Measurements from ENCODE around the gene B3GNT3. TPM values are rescaled to one million over a fixed set of nuclear protein-coding genes. Genes with fewer than 3 reads are reported as not detected.

The B3GNT3 gene
- total RNA-seq, 1 experiment from 2014 or later, result 1.9 TPM

DNA sequence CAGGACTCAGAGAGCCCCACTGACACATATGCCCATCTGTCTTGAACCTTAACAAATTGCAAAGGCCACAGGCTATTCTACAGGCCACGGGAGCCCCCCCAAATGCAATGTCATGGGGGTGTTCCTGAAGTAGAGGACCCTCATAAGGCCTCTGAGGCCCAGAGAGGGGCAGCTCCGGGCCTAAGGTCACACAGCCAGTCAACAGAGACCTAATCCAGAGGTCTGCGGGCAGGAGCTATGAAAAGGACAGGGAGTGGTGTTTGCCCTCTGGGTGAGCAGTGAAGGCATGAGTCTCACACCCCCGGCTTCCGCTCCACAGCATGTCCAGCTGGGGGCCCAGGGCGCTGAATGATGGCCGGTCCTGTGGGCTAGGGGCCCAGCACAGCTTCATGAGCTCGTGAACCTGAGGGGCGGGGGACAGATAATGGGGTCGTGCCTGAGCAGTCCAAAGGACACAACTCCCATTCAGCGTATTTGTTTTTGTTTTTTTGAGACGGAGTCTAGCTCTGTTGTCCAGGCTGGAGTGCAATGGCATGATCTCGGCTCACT, 31.6 kb downstream of the B3GNT3 start (continued):
- no peak for TF ChIP-seq AFF4 (CRISPR knock-in tag; IDR thresholded peaks at IDR 0.05; ENCODE audit: borderline replicate concordance)
- TF ChIP-seq ZNF121 (CRISPR knock-in tag; IDR thresholded peaks at IDR 0.05), result no peak
- TF ChIP-seq ZNF138 (CRISPR knock-in tag; conservative IDR thresholded peaks at IDR 0.05), result no peak
- no peak for TF ChIP-seq ZNF416 (CRISPR knock-in tag; IDR thresholded peaks at IDR 0.05)
- TF ChIP-seq HMGA2 (CRISPR knock-in tag; IDR thresholded peaks at IDR 0.05), result no peak
- no peak for TF ChIP-seq EMX1 (CRISPR knock-in tag; IDR thresholded peaks at IDR 0.05)
- no peak for TF ChIP-seq SMAD4 (CRISPR knock-in tag; IDR thresholded peaks at IDR 0.05)
- TF ChIP-seq FOXP4 (CRISPR knock-in tag; IDR thresholded peaks at IDR 0.05), result no peak
- no peak for TF ChIP-seq ZNF671 (CRISPR knock-in tag; IDR thresholded peaks at IDR 0.05)
- no peak for TF ChIP-seq HMGXB4 (CRISPR knock-in tag; IDR thresholded peaks at IDR 0.05)

DNA sequence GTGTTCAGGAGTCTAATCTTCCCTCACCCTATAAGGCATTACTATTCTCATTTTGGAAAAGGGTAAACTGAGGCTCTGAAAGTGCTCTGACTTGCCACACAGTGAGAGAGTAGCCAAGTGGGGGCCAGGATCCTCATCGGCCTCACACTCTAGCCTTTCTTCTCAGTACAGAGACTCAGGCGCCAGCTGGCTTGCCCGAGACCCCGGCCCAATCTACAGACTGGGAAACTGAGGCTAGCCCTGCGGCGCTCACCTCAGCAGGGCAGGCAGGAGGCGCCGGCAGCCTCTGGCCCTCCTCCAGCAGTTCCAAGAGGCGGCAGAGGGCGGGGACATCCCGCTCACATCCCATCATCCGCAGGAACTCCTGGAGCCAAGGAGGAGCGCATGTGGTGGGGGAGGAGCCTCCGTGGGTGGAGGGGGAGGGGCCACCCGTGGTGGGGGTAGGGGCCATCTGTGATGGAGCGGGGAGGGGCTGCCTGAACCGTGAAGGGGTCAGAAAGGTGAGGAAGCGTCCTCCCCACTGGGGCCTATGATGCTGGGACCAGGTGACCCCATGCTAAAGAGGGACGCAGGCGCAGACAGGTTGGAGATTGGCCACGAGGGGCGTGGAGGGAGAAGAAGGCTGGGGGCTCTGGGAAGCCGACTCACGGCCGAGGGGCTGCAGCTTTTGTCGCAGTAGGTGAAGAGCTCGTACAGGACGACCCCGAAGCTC, 35.1 kb downstream of the B3GNT3 start:
- ChIA-PET CTCF (interaction anchor here (0.6 to 1.8 kb wide), 24 partner anchors 12 to 693 kb away, joined by 3 to 35 read pairs (median 4); partner anchors contain the start of genes B3GNT3, CCDC124, JAK3 and PGLS), POLR2A (interaction anchor here (0.6 to 1.8 kb wide), 6 partner anchors 12 to 427 kb away, joined by 3 to 11 read pairs (median 6); partner anchors contain the start of gene RPL18A)
- Mint-ChIP-seq H3K27me3 (ENCODE audit: low read depth) (peaks cover 20% of the 10 kb centered on the region), H3K4me3 (peak overlapping the region; percentile 83), H3K4me1 (peaks cover 18% of the 10 kb centered on the region), H3K36me3 (no peaks in the 10 kb centered on the region), H3K9me3 (no peaks in the 10 kb centered on the region), H3K27ac (peak overlapping the region; percentile 99)
- ATAC-seq (peak; percentile 67), DNase-seq (ENCODE audit: low spot score) (peak; percentile 92)
- no peak for TF ChIP-seq ZNF416 (CRISPR knock-in tag; IDR thresholded peaks at IDR 0.05)
- TF ChIP-seq FOXP1 (CRISPR knock-in tag; IDR thresholded peaks at IDR 0.05; ENCODE audit: borderline replicate concordance), result peak; percentile 57; the same call in 1 of the 2 replicates
- no peak for TF ChIP-seq AR (CRISPR knock-in tag; IDR thresholded peaks at IDR 0.05)
- TF ChIP-seq SOX15 (CRISPR knock-in tag; IDR thresholded peaks at IDR 0.05), result no peak
- no peak for TF ChIP-seq GABPB1 (CRISPR knock-in tag; IDR thresholded peaks at IDR 0.05)
- no peak for TF ChIP-seq ZNF671 (CRISPR knock-in tag; IDR thresholded peaks at IDR 0.05)
- TF ChIP-seq, protein P1, sequence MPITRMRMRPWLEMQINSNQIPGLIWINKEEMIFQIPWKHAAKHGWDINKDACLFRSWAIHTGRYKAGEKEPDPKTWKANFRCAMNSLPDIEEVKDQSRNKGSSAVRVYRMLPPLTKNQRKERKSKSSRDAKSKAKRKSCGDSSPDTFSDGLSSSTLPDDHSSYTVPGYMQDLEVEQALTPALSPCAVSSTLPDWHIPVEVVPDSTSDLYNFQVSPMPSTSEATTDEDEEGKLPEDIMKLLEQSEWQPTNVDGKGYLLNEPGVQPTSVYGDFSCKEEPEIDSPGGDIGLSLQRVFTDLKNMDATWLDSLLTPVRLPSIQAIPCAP (CRISPR knock-in tag; IDR thresholded peaks at IDR 0.05), result no peak
- no peak for TF ChIP-seq ERG (CRISPR knock-in tag; IDR thresholded peaks at IDR 0.05)
- TF ChIP-seq NR3C1 (CRISPR knock-in tag; conservative IDR thresholded peaks at IDR 0.05; ENCODE audit: low read depth), result no peak
- no peak for TF ChIP-seq CBFB (CRISPR knock-in tag; IDR thresholded peaks at IDR 0.05; ENCODE audit: low read depth)
- TF ChIP-seq MAX (CRISPR knock-in tag; IDR thresholded peaks at IDR 0.05), result peak; percentile 77
- TF ChIP-seq FOXJ3 (CRISPR knock-in tag; IDR thresholded peaks at IDR 0.05; ENCODE audit: borderline replicate concordance), result no peak
- TF ChIP-seq, protein P2, sequence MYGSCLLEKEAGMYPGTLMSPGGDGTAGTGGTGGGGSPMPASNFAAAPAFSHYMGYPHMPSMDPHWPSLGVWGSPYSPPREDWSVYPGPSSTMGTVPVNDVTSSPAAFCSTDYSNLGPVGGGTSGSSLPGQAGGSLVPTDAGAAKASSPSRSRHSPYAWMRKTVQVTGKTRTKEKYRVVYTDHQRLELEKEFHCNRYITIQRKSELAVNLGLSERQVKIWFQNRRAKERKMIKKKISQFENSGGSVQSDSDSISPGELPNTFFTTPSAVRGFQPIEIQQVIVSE (CRISPR knock-in tag; IDR thresholded peaks at IDR 0.05; ENCODE audit: borderline replicate concordance), result no peak

All from WTC11 (cell line).